ENCODE data around the gene UGT1A8.

The UGT1A8 gene

GRCh38 chr2:233681521-233682099 lies 64.2 kb downstream of the UGT1A8 start, which contains the start of gene UGT1A7:
TSS of gene UGT1A7 (plus strand) at chr2:233681901. CDS start at chr2:233681938, 37 bp downstream.
- H3K36me3 ChIP-seq (ENCODE audit: control insufficient read depth, insufficient read depth, low read length): no peaks in the 10 kb centered on the region
- H3K4me3 ChIP-seq (replicated peaks; ENCODE audit: low read depth, low read length): no peak within 1 kb of the TSS
- no peak for TF ChIP-seq CTCF (IDR thresholded peaks at IDR 0.05; ENCODE audit: insufficient read depth, low read length, poor library complexity, severe bottlenecking)
- no peak for DNase-seq (ENCODE audit: extremely low read depth, insufficient read length)
- H3K27me3 ChIP-seq (replicated peaks; ENCODE audit: control insufficient read depth, insufficient read depth, low read length): 0 out of 2 replicates have a peak, but pooled peaks cover 1% of the 10 kb centered on the region

GRCh38 chr2:233684640-233685039 lies 67.2 kb downstream of the UGT1A8 start:
- no peaks in the 10 kb centered on the region for H3K36me3 ChIP-seq (ENCODE audit: control insufficient read depth, insufficient read depth, low read length)
- 0 out of 2 replicates have a peak, but pooled peaks cover 1% of the 10 kb centered on the region for H3K27me3 ChIP-seq (replicated peaks; ENCODE audit: control insufficient read depth, insufficient read depth, low read length)
- DNase-seq (ENCODE audit: extremely low read depth, insufficient read length): no peak
- no peak overlapping the region for H3K4me3 ChIP-seq (replicated peaks; ENCODE audit: low read depth, low read length)
- no peak for TF ChIP-seq CTCF (IDR thresholded peaks at IDR 0.05; ENCODE audit: insufficient read depth, low read length, poor library complexity, severe bottlenecking)

DNA sequence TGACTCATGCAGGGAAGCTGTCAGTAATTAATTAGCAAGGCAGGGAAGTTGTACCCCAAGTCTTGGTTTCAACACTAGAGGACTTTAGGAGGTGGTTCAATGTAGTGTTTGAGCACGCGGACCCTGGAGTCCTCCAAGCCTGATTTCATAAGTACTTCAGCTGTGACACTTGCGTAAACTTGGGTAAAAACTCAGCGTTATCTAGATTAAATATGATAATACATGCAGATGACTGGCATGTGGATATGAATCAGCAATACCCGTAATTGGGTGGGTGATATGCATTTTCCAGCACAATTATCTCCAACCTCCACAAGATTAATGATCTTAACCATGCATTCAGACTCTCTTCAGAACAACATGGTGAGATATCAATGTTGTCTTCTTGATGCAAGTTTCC lies 69.5 kb downstream of the UGT1A8 start:
- 0 out of 2 replicates have a peak, but pooled peaks cover 1% of the 10 kb centered on the region for H3K27me3 ChIP-seq (replicated peaks; ENCODE audit: control insufficient read depth, insufficient read depth, low read length)
- H3K36me3 ChIP-seq (ENCODE audit: control insufficient read depth, insufficient read depth, low read length): no peaks in the 10 kb centered on the region
- no peak for TF ChIP-seq CTCF (IDR thresholded peaks at IDR 0.05; ENCODE audit: insufficient read depth, low read length, poor library complexity, severe bottlenecking)
- H3K4me3 ChIP-seq (replicated peaks; ENCODE audit: low read depth, low read length): no peak overlapping the region
- no peak for DNase-seq (ENCODE audit: extremely low read depth, insufficient read length)

GRCh38 chr2:233688341-233688740 lies 70.9 kb downstream of the UGT1A8 start:
- Histone ChIP-seq H3K27me3 (replicated peaks; ENCODE audit: control insufficient read depth, insufficient read depth, low read length) (0 out of 2 replicates have a peak, but pooled peaks cover 1% of the 10 kb centered on the region), H3K36me3 (ENCODE audit: control insufficient read depth, insufficient read depth, low read length) (no peaks in the 10 kb centered on the region), H3K4me3 (replicated peaks; ENCODE audit: low read depth, low read length) (no peak overlapping the region)
- no peak for TF ChIP-seq CTCF (IDR thresholded peaks at IDR 0.05; ENCODE audit: insufficient read depth, low read length, poor library complexity, severe bottlenecking)
- no peak for DNase-seq (ENCODE audit: extremely low read depth, insufficient read length)

DNA sequence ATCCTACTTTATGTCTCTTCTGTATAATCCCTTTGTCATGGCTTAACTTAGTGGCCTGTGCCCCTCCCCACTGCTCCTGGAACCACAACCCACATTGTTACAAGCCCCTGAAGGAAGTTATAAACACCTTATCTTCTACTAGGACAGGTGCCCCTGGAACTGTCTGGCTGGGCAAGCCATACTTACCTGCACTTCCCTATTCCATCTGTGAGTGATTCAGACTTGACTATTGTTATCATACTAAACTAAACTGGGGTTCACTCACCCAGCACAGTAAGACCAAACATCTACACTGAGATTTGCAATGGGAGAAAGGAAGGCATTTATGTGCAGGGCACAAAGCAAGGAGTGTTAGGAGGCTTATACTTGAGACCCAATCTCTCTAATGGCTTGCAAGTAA lies 71.6 kb downstream of the UGT1A8 start:
- no peak for DNase-seq (ENCODE audit: extremely low read depth, insufficient read length)
- Histone ChIP-seq H3K36me3 (ENCODE audit: control insufficient read depth, insufficient read depth, low read length) (no peaks in the 10 kb centered on the region), H3K4me3 (replicated peaks; ENCODE audit: low read depth, low read length) (no peak overlapping the region), H3K27me3 (replicated peaks; ENCODE audit: control insufficient read depth, insufficient read depth, low read length) (0 out of 2 replicates have a peak, but pooled peaks cover 1% of the 10 kb centered on the region)
- no peak for TF ChIP-seq CTCF (IDR thresholded peaks at IDR 0.05; ENCODE audit: insufficient read depth, low read length, poor library complexity, severe bottlenecking)

- Histone ChIP-seq H3K36me3 (ENCODE audit: control insufficient read depth, insufficient read depth, low read length) (no peaks in the 10 kb centered on the region), H3K27me3 (replicated peaks; ENCODE audit: control insufficient read depth, insufficient read depth, low read length) (no peaks in the 10 kb centered on the region), H3K4me3 (replicated peaks; ENCODE audit: low read depth, low read length) (no peak overlapping the region)
- DNase-seq (ENCODE audit: extremely low read depth, insufficient read length): no peak
- TF ChIP-seq CTCF (IDR thresholded peaks at IDR 0.05; ENCODE audit: insufficient read depth, low read length, poor library complexity, severe bottlenecking): no peak
These were observed 72.1 kb downstream of the UGT1A8 start for GRCh38 chr2:233689501-233689900.

Data from GM06990 (cell line).